ENCODE measurements around the gene ZDHHC11.
"Not testable (repeated sequence)": the region's sequence is repeated elsewhere in the genome, so short reads cannot be mapped to it uniquely, and the experiment has no call there.

DNA sequence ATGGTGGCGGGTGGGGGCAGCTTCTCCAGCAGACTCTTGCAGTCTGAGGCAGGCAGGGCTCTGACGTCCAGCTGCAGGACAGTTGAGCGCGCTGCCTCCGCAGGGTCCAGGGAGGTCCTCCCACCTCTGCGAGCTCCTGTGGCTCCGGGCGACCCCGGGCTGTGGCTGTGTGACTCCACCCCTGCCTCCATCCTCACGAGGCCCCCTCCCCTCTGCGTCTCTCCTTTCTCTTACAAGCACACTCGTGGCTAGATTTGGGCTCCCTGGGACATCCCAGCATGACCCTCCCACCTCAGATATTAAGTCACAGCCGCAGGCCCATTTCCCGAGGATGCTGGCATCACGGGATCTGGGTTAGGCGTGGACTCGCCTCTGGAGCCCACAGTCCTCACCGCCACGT is 100.6 kb downstream of the ZDHHC11 start:
- TF ChIP-seq POLR2A (IDR thresholded peaks at IDR 0.05): not testable (repeated sequence)
- TF ChIP-seq, protein P1, sequence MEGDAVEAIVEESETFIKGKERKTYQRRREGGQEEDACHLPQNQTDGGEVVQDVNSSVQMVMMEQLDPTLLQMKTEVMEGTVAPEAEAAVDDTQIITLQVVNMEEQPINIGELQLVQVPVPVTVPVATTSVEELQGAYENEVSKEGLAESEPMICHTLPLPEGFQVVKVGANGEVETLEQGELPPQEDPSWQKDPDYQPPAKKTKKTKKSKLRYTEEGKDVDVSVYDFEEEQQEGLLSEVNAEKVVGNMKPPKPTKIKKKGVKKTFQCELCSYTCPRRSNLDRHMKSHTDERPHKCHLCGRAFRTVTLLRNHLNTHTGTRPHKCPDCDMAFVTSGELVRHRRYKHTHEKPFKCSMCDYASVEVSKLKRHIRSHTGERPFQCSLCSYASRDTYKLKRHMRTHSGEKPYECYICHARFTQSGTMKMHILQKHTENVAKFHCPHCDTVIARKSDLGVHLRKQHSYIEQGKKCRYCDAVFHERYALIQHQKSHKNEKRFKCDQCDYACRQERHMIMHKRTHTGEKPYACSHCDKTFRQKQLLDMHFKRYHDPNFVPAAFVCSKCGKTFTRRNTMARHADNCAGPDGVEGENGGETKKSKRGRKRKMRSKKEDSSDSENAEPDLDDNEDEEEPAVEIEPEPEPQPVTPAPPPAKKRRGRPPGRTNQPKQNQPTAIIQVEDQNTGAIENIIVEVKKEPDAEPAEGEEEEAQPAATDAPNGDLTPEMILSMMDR (IDR thresholded peaks at IDR 0.05): not testable (repeated sequence)
